ENCODE results near the gene GAGE12J.
"Not testable (repeated sequence)": the region's sequence is repeated elsewhere in the genome, so short reads cannot be mapped to it uniquely, and the experiment has no call there.

Gene GAGE12J, protein sequence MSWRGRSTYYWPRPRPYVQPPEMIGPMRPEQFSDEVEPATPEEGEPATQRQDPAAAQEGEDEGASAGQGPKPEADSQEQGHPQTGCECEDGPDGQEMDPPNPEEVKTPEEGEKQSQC

DNA sequence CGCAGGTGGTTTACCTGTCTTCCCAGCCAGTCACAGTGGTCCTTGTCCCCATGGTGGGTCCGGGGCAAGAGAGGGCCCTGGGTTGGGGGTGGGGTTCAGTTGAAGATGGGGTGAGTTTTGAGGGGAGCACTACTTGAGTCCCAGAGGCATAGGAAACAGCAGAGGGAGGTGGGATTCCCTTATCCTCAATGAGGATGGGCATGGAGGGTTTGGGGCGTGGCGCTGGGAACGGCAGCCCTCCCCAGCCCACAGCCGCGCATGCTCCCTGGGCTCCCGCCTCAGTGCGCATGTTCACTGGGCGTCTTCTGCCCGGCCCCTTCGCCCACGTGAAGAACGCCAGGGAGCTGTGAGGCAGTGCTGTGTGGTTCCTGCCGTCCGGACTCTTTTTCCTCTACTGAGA lies at the start of gene GAGE12J:
Gene GAGE12J, plus strand, starts transcription at position 301 of the 400 bp plus-strand sequence. CDS start 1,157 bp downstream, outside the sequence.
- not testable (repeated sequence) for DNase-seq

DNA sequence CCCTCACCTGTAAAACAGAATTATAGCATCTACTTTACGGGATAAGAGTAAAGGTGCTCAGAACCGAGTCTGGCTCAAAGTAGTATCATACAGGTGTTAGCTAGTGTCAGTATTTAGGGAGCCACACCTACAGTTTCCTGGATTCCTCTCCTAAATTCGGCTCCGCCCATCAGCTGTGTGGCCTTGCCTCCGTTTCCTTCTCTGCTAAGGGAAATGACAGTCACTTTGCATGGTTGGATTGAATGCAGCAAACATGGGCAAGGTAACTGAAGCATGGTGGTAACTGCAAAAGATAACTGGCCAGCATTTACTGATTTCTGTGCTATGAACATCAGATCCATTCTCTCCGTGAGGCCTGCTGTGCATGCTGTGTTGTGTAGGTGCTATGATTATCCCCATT lies 49.4 kb upstream of the GAGE12J start:
- no peak for DNase-seq

DNA sequence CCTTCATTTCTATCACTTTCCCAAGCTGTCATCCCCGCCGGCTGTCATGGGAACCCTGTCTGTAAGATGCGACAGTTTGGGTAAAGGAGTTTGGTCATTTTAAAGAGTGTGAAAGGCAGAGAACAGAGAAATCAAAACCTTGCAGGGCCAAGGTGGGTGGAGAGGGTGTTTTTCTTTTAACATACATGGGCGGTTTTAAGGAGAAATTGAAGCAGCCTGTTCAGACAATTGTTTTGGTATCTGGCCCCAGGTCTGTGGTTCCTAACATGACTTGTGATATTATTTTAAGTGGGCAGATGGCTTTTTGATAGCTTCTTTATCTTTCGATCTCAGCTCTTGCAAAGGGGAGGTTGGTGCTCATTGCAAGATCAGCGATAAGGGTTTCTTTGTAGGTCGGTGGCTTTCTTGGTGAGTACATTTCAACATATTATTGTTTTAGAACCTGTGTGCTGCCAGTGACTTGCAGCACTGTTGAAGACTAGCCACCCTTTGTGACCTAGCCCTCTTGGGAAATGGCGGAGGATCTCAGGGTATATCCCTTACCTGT lies 48.6 kb upstream of the GAGE12J start:
- DNase-seq, result no peak

DNA sequence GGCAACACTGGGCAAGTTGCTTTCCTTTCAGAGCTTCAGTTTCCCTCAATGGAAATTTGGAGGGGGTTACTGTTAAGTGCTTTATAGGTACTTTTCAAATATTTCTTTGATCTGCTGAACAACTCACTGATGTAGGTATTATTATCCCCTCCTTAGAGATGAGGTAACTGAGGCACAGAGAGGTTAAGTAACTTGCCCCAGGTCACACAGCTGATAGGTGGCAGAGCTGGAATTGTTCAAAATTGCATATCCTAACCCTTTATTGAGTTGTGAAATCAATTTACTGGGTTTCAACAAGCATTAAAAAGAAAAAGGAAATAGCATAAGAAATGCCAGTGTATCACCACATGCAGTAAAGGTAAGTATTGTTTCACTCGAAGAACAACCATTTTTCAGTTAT lies 45.6 kb upstream of the GAGE12J start:
- DNase-seq, result no peak

DNA sequence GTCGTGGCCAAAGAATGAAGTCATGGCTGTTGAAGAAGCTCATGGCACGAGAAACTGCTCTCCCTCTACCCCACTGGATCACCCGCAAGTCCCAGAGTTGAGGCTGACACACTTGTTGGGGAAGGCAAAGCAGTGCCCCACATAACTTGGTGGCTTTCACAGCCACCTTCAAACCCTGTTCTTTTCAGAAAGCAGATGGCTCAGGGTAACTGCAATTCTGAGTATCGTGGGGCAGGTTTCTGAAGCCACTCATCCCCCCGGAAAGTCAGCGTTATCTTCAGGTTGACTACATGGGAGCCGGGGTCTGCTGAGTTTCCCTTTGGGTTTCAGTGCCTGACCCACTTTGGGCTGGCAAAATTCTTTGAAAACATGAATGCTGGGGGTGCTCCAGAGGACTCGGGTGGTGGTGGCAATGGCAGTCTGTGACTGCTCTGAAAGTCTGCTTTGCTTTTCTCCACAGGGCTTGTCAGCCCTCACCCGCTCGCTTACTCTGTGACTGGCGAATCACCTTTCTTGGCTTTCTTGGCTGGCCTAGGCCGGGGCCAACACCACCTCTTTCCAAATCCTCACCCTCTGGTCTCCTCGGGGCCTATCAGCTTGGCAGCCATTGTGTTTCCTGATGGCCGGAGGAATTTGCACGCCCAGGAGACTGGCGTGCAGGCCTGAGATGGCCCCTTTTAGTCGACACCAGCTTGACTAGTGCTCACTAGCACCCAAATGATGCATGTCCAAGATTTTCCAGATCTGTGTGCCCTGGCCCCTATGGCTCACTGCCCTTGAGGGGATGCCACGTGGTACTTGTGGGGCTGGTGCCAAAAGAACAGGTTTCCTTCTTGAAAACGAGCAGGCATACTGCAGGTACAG lies 44.9 kb upstream of the GAGE12J start:
- no peak for DNase-seq

DNA sequence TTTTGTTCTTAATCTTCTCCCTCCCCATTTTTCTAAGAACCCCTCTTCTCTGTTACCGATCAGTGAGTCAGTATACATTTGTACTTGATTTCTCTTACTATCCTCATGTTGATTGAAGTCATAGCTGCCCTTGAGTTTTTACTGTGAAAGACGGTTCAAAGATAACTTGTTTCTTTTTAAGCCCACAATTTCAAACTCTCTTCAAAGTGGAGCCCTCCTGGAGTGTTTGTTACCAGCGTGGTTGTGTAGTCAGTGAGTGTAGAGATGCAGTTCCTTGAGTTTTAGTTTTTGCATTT lies 44.4 kb upstream of the GAGE12J start:
- DNase-seq, result no peak

DNA sequence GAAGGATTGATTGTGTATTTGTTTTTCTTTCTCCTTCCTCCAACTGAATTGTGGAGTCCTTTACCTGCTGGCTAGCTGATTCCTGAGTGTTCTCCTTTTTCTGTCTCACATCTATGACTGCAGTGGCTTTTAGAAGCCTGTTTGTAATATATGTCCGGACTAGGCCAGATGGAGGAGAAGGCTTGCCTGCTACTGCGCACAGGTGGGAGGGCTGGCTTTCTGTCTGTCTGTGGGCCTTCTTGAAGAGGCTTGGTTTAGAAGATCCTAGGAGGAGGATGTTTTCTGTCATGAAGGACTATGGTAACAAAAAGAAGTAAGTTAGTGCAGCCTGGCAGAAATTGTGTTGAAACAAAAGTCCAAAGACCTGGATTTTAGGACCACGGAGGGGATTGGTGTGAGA lies 43.8 kb upstream of the GAGE12J start:
- no peak for DNase-seq

DNA sequence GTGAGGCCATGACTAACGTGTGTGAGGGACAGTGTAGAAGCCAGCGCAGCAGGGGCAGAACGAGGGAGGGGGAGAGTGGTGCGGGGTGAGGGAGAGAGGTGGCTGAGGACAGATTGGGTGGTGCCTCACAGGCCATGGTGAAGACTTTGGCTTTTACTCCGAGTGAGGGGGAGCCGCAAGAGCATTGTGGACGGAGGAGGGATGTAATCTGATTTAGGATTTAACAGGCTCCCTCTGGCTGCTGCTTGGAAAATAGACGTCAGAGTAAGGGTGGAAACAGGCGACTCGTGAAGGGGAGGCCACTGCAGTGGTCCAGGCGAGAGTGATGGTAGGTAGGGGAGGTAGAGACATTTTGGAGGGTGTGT lies 39.2 kb upstream of the GAGE12J start:
- no peak for DNase-seq

DNA sequence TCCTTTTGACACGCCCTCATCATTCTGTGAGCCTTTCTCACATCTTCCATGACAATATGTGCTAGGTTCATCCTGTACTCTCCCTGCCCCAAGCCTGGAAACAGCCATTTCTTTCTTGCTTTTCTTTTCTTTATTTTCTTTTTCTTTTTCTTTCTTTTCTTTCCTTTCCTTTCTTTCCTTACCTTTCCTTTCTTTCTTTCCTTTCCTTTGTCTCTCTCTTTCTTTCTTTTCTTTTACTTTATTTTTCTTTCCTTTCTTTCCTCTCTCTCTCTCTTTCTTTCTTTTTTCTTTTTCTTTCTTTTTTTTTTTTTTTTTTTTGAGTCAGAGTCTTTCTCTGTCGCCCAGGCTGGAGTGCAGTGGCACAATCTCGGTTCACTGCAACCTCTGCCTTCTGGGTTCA lies 37.6 kb upstream of the GAGE12J start:
- DNase-seq, result no peak

DNA sequence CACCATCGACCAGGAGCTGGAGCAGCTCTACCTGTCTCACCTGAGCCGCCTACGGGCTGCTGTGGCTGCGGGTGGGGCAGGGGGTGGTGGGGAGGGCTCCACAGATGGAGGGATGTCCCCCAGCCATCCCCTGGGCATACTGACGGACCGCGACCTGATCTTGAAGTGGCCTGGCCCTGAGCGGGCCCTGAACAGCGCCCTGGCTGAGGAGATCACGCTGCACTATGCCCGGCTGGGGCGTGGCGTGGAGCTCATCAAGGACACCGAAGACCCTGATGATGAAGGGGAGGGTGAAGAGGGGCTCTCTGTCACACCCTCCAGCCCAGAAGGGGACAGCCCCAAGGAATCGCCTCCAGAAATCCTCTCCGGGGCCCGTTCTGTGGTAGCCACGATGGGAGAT lies 35.7 kb upstream of the GAGE12J start:
- DNase-seq, result no peak

DNA sequence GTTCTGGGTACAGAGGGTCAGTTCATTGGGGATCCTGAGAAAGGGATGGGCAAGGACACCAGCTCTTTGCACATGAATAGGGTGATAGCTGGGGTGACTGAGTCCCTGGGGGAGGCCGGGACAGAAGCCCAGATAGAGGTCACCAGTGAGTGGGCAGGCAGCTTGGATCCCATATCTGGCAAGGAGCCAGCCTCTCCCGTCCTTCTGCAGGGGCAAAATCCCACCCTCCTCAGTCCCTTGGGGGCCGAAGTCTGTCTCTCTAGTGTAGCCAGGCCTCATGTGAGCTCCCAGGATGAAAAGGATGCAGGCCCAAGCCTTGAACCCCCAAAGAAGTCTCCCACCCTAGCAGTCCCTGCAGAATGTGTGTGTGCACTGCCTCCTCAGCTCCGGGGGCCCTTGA lies 35.3 kb upstream of the GAGE12J start:
- DNase-seq, result no peak

DNA sequence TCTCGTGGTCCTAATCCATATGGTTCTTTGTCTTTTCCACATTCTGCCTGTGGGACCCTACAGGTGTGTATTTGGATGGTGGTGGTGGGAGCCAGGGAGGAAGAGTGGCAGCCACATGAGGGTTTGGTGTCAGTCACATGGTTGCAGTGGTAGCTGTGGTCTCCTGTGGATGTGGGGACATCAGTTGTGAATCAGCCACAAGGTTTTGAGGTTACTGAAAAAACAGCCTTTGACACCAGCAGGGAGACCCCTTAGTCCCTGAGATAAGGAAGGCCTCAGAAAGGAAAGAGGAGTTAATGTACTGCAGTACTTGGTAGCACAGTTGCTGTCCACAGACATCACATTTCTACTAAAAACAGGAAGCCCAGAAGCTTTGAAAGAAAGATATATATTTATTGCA lies 34.2 kb upstream of the GAGE12J start:
- DNase-seq, result no peak

DNA sequence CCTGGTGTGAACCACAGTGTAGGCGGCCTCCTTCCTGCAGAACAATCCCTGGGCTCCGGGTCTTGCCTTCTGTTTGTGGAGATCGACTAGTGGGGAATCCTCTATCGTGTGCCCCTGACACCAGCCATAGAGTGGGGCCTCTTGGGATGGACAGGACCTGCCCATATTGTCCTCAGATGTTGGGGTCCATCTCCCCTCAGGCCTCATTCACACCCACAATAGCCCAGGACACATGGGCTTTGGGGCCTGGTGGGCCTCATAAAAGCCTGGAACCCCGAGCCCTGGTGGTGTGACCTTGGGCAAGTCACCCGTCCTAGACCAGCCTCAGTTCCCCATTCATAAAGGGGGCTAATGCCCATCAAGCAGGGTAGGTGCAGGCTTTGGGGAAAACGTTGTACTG lies 31.6 kb upstream of the GAGE12J start:
- DNase-seq, result no peak

DNA sequence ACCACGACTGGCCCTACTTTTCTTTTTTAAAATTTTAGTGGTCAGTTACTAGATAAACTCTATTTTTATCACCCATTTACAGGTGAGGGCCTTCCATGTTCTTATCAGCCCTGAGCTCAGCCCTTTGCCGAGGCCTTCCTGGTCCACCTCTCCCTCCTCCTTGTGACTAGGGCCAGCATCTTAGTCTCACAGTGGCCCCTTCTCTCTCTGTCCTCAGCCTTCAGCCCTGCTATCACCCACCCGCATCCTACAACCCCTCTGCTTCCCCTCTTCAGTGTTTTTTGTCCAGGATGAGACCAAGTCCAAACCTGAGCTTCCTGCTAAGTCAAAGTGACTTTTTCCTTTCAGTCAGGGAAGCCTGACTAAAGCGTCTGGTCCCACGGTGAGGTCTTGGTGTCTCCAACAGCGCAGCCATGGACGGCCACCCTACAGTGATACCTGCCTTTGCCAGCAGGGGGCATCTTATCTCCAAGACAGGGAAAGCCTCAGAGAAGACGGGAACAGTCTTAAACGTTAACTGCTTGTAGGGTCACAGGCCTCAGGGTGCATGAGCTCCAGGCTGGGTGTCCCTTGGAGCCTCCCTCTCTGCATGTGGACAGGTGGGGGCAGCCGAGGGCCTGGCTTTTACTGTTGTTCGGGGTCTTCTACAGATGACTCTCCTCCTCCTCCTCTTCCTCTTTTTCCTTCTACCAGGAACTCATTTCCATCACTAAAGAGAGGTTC lies 30.1 kb upstream of the GAGE12J start:
- no peak for DNase-seq

DNA sequence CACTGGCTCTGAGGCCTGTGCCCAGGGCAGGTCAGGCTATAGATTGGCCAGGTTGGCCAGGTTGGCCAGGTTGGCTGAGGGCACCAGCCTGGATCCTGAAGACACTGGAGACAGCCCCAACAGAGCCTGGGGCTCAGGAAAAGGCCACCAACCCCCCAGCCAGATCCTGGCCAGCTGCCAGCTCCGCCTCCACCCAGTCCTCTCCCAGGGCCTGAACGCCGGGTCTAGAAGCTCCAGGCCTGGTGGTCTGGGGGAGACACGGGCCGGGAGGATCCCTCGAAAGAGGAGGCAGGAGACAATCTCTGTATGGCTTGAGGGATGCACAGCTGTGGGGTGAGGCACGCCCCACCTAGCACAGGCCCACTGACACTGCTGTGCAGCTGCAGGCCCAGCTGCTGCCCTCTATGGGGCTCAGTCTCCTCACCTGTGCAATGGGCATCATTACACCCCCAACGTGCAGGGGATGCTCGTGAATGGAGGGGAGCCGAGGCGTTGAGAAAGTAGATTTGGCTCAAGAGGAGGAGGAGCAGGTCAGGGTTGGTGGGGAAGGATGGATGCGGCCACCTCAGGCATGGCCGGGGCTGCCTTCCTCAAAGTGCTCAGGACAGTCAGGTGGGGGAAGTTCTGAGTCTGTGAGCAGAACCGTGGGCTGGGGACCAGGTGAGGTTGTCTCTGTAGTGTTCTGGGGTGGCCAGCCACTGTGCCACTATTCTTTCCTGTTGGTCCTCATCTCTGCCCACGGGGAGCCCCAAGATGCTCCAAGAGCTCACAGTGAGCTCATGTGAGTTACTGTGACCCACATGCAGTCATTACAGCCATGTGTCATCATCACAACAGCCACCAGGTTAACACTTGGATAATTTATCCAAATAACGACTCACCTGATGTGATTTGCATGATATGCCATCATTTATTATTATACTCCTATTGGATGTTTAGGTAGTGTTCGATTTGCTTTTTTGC lies 29.2 kb upstream of the GAGE12J start:
- no peak for DNase-seq

DNA sequence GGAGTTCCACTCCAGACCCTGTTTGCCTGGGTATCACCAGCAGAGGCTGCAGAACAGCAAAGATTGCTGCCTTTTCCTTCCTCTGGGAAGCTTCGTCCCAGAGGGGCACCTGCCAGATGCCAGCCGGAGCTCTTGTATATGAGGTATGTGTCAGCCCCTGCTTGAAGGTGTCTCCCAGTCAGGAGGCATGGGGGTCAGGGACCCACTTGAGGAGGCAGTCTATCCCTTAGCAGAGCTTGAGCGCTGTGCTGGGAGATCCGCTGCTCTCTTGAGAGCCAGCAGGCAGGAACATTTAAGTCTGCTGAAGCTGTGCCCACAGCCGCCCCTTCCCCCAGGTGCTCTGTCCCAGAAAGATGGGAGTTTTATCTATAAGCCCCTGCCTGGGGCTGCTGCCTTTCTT lies 22.5 kb upstream of the GAGE12J start:
- not testable (repeated sequence) for DNase-seq

DNA sequence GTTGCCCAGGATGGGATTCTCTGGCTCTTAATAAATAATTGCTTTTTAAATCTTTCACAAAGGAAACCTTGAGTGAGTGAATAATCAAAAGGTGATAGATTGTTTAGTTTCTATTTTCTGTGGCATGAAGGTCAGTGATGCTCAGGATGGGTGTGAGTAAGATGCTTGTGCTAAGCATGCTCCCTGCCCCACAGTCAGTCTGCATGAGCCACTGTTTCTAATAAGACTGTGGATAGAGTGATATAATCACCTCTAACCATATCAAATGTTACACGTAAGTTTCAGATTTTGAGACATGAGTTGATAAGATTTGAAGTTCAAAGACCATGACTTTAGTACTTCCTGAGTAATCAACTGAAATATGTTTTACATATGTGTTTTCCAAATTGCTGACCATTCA lies 21.1 kb upstream of the GAGE12J start:
- DNase-seq, result no peak

DNA sequence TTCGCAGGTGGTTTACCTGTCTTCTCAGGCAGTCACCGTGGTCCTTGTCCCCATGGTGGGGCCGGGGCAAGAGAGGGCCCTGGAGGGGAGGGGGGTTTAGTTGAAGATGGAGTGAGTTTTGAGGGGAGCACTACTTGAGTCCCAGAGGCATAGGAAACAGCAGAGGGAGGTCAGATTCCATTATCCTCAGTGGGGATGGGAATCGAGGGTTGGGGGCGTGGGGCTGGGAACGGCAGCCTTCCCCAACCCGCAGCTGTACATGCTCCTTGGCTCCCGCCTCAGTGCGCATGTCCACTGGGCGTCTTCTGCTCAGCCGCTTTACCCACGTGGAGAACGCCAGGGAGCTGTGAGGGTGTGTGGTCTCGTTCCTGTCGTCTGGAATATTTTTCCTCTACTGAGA lies 18.5 kb upstream of the GAGE12J start, which contains the start of gene GAGE10:
Gene GAGE10, plus strand, starts transcription at position 301 of the 400 bp plus-strand sequence. CDS start 1,214 bp downstream, outside the sequence.
- DNase-seq, result no peak

DNA sequence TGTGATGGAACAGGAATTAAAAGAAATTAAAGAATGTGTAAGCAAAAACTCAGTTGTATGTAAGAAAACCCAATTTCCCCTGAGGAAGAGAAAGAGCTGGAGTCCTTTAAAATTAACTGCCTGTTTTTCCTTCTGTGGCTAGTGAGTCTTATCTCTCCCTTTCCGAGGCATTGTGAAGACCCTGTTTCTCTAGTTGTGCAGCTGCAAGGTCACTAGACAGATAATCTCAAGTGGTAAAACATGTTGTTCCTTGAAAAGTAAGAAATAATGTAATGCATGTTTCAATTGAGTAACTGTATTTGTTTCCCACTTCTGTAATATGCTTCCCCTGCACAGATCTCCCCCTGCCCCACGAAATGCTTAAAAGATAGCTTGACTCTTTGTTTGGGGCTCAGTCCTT lies 14.1 kb upstream of the GAGE12J start:
- DNase-seq, result not testable (repeated sequence)

DNA sequence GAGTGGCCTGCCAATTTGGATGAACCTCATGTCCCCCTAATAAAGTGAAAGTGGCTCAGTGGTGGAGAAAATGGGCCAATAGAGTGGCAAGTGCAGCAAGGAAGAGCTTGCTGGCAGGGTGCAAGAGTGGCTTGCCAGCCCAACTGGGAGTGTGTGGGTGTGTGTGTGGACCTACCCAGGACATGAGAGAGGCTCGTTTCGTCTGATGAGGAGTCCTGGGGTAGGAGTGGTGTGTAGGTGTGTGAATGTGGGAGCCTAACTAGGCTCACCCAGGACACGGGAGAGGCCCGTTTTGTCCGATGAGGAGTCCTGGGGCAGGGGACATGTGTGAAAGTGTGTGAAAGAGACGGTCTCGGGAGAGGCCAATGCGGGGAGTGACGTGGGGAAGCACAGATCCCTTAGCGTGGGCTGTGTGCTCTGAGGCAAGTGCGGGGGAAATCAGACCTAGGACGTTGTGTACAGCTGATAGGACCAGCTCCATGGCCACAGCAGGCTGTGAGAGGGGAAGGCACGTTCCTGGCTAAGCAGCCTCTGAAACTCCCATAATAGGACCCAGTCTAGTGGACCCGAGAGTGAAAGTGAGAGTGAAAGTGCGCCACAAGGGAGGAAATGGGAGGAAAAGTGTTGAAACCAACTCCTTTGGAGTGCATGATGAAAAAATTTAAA lies 13.1 kb upstream of the GAGE12J start:
- DNase-seq, result no peak

DNA sequence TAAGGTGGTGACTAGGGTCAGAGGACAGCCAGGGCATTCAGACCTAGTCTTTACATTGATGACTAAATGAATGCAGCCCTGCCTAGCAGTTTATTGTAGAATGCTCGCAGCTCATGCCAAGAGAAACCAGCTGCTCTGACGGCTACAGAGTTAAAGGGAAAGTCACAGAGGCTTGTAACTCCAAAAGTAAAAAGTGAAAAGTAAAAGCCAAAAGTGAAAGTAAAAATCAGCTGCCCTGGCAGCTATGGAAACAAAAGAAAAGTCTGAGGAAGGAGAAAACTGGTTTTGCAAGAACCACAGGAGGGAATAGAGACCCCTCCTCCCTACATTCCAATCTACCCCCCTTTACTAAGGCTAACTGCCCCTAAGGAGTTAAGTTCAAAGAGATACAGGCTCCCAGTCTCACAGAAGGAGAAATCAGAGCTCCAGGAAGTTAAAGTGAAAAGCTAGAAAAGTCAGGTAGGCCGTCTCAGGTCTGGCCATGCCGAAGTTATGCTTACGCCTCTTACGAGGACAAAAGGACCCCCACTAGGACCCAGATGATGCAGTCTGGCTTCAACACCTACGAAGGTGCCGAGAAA lies 12.3 kb upstream of the GAGE12J start:
- DNase-seq, result no peak

DNA sequence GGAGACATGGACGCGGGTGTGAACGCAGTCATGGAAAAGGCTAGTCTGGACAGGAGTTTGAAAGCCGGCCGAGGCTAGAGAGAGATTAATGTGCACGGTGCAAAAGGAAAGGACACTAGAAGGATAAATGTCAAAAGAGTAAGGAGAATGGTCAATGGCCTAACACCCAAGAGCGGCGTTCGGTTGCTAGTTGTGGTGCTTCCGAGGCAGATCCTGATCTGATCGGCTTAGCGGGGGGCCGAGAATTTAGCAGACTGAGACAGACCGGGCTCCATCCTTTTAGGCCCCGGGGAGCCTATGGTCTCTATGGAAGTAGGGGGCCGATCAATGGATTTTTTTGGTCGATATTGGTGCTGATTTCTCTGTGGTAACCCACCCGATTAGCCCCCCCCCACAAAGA lies 11.5 kb upstream of the GAGE12J start:
- no peak for DNase-seq

All from cortex of kidney (tissue), 1 donor.